SK-N-MC (cell line): ENCODE data around the gene ERBB4.

Experiments used
- EZH2 ChIP-seq: fragments of 200-600 bp; sonication (generic); IDR thresholded peaks from one replicate; pipeline ENCODE4 v1.6.1; 2017; ENCODE audit warnings: antibody characterized with exemption
- FOXP2 ChIP-seq: optimal IDR thresholded peaks from 2 replicates; pipeline ENCODE3; 2011; ENCODE audit warnings: mild to moderate bottlenecking, moderate library complexity; ENCODE audit not compliant: insufficient read depth; ENCODE audit errors: extremely low read length, control extremely low read depth
- POLR2AphosphoS5 ChIP-seq: IDR thresholded peaks from 2 replicates; pipeline ENCODE4 v1.6.1; 2012; ENCODE audit warnings: mild to moderate bottlenecking, low read depth, low read length, borderline replicate concordance

DNA sequence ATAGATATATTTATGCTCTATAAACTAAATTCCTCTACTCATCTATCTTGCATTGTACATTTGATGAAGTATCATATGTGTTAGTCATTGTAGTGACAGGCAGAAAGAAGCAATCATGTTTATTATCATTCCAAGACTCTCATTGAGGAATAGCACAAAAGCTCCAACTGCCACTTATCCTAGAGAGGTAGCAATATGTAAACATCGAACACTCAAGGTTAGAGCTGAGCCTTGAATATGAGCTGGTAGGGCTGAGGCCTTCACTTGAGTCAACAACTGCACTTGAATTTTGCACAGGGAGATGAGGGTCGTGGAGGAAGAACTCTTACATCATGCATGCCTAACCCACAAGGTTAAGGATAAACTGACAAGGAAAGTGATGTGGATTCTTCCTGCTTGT, 1081.3 kb downstream of the ERBB4 start:
- TF ChIP-seq POLR2AphosphoS5 (no peak), EZH2 (no peak), FOXP2 (no peak)
